GM19240 (cell line): ENCODE measurements around the gene CDH24.

ENCODE experiments used
- DNase-seq: peaks from one replicate; pipeline ENCODE4 v3.0.0; 2011; ENCODE audit warnings: low spot score; ENCODE audit not compliant: insufficient read length

CDH24 gene

GRCh38 chr14:23062002-23062401, 4.7 kb upstream of the CDH24 start:
- no peak for DNase-seq

- no peak for DNase-seq
These were observed 3.4 kb upstream of the CDH24 start for GRCh38 chr14:23060536-23061260.

- DNase-seq, result no peak
These were observed 1.6 kb upstream of the CDH24 start for GRCh38 chr14:23058654-23059504.

- peak; percentile 98 for DNase-seq
These were observed 685 bp upstream of the CDH24 start for GRCh38 chr14:23057757-23058653.

GRCh38 chr14:23056145-23056955, 970 bp downstream of the CDH24 start:
- peak; percentile 97 for DNase-seq

- no peak for DNase-seq
These were observed 1.6 kb downstream of the CDH24 start for GRCh38 chr14:23055621-23056144.

GRCh38 chr14:23055147-23055550, 2.2 kb downstream of the CDH24 start:
- no peak for DNase-seq

- no peak for DNase-seq
These were observed 3.1 kb downstream of the CDH24 start for GRCh38 chr14:23054000-23054811.

- DNase-seq, result no peak
These were observed 3.9 kb downstream of the CDH24 start for GRCh38 chr14:23053426-23053825.

GRCh38 chr14:23052671-23053070, 4.6 kb downstream of the CDH24 start:
- DNase-seq, result no peak

GRCh38 chr14:23052182-23052623, 5.1 kb downstream of the CDH24 start:
- DNase-seq, result no peak

- DNase-seq, result no peak
These were observed 5.9 kb downstream of the CDH24 start for GRCh38 chr14:23051141-23052057.

GRCh38 chr14:23049011-23049410, 8.3 kb downstream of the CDH24 start:
- DNase-seq, result no peak

GRCh38 chr14:23047751-23048693, 9.3 kb downstream of the CDH24 start:
- no peak for DNase-seq

- DNase-seq, result no peak
These were observed 10.2 kb downstream of the CDH24 start for GRCh38 chr14:23047034-23047634.

GRCh38 chr14:23045419-23046357, 11.6 kb downstream of the CDH24 start:
- DNase-seq, result no peak
